IMR-90 (cell line): ENCODE data around the gene TREM2.

Source experiments
- BHLHE40 ChIP-seq: fragments of 150-350 bp; IDR thresholded peaks from 2 replicates; pipeline ENCODE4 v1.6.1; 2016; ENCODE audit warnings: mild to moderate bottlenecking, low read depth, low read length
- CHD1 ChIP-seq: IDR thresholded peaks from 2 replicates; pipeline ENCODE4 v1.6.1; 2012; ENCODE audit warnings: low read depth, low read length, improper control_type of control experiment
- CTCF ChIP-seq: conservative IDR thresholded peaks from 2 replicates; pipeline ENCODE4 v1.5.1; 2012; ENCODE audit warnings: mild to moderate bottlenecking, low read depth, low read length, improper control_type of control experiment
- MAFK ChIP-seq: IDR thresholded peaks from 2 replicates; pipeline ENCODE4 v1.6.1; 2012; ENCODE audit warnings: low read depth, low read length, improper control_type of control experiment
- POLR2A ChIP-seq: IDR thresholded peaks from 2 replicates; pipeline ENCODE4 v1.6.1; 2012; ENCODE audit warnings: mild to moderate bottlenecking, low read depth, low read length
- RAD21 ChIP-seq: IDR thresholded peaks from 2 replicates; pipeline ENCODE4 v1.6.1; 2012; ENCODE audit warnings: low read length, improper control_type of control experiment
- TF ChIP-seq, protein P1 (sequence below): fragments of 150-350 bp; IDR thresholded peaks from 2 replicates; pipeline ENCODE4 v1.6.1; 2017; ENCODE audit warnings: mild to moderate bottlenecking, antibody characterized with exemption, low read length, low read depth

GRCh38 chr6:41167173-41167963 lies 4.5 kb upstream of the TREM2 start:
- no peak for TF ChIP-seq CTCF
- TF ChIP-seq, protein P1, sequence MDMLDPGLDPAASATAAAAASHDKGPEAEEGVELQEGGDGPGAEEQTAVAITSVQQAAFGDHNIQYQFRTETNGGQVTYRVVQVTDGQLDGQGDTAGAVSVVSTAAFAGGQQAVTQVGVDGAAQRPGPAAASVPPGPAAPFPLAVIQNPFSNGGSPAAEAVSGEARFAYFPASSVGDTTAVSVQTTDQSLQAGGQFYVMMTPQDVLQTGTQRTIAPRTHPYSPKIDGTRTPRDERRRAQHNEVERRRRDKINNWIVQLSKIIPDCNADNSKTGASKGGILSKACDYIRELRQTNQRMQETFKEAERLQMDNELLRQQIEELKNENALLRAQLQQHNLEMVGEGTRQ = peak; percentile 38; the same call in 1 of the 2 replicates
- TF ChIP-seq RAD21 = no peak
- no peak for TF ChIP-seq BHLHE40
- no peak for TF ChIP-seq POLR2A
- no peak for TF ChIP-seq CHD1
- no peak for TF ChIP-seq MAFK
